Breast epithelium (tissue), 3 donors: ENCODE measurements around the gene SH2D3A.
"Not testable (repeated sequence)": the region's sequence is repeated elsewhere in the genome, so short reads cannot be mapped to it uniquely, and the experiment has no call there.

ENCODE experiments used
- CTCF ChIP-seq, 3 donors: fragments of 450-650 bp; IDR thresholded peaks; one replicate each; pipeline ENCODE4 v1.5.1; 2016 to 2017; ENCODE audit warnings: antibody characterized with exemption in 3 of 3, mild to moderate bottlenecking in 3 of 3, moderate library complexity in 3 of 3
- POLR2A ChIP-seq: fragments of 450-650 bp; IDR thresholded peaks from one replicate; pipeline ENCODE4 v1.6.1; 2016; ENCODE audit warnings: antibody characterized with exemption, mild to moderate bottlenecking, moderate library complexity
- POLR2AphosphoS5 ChIP-seq, 3 donors: sonication (generic); formaldehyde crosslinking; IDR thresholded peaks; one replicate each; pipeline ENCODE4 v1.6.1; 2017; ENCODE audit warnings: antibody characterized with exemption in 3 of 3

- TF ChIP-seq CTCF (IDR thresholded peaks at IDR 0.05); POLR2A; POLR2AphosphoS5 (IDR thresholded peaks at IDR 0.05): not testable (repeated sequence)
Observed at GRCh38 chr19:6800160-6800790, 33.0 kb upstream of the SH2D3A start.
